NCI-H1092 (cell line): ENCODE results near the gene BMP5.

ENCODE experiments used
- DNase-seq: peaks from one replicate; lab custom pipeline; 2025; lab: John Stamatoyannopoulos, UW

The BMP5 gene

DNA sequence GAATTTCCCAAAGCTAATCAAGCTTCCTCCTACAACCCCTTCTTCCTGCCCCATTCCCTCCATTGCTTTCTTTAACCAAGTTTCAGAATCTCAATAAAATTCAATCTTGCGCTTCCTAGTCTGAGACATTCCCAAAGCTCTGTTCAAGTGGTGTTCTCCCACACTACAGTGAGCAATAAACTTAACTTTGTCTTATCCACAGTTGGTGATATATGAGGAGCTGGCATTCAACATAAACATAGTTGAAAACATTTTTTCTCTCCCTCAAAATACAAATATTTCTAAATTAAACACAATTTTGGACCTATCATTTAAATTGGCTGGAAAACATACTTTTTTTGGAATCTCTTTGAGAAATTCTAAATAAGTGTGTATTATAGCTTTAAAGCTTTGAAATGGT lies 166.7 kb downstream of the BMP5 start:
- no peak for DNase-seq

DNA sequence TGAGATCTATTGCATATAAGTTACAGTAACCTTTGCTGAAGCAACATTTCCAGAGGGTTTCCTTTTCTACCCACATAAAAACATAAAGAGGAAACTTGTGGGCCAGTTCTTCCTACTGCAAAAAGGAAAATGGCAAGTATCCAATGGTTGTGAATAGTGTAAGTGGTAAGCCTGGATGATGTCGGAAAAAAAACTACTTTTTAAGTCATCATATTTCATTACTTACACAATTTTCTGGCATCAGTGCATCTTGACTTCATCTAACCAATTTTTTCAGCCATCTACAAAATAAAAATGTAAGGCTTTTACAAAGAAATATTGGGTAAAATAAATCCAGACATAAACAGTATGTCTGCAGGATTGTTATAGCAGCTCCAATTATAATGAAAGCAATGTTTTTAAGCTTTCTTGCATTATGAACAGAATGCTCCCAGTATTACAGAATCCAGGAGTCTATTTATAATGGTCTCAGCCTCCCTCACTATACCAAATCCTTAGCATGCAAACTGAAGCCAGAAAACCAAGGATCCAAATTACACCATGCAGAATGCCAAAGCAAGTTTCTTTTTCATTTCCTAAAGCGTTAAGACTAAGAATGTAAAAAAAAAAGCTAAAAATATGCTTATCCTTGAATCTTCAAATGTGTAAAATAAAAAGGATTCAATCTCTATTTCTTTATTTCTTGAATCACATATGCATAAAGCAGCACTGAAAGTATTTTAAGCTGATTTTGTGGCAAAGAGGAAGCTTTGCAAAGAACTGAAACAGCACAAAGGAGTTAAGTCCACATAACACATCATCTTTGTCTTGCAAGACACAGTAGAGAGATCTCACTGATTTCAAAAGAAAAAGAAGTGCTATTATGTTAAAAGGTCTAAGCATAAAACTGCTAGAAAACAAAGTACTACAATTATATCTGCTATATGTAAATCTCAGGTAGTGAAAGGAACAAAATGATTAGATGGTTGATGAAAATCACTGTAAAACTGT lies 169.6 kb downstream of the BMP5 start:
- DNase-seq = no peak

GRCh38 chr6:55704421-55704820 lies 171.0 kb downstream of the BMP5 start:
- no peak for DNase-seq
